22Rv1 (cell line): ENCODE data around the gene BPIFB6.

ENCODE experiments used
- ZFX ChIP-seq: fragments of 450-650 bp; IDR thresholded peaks from 2 replicates; pipeline ENCODE4 v1.6.1; 2017; ENCODE audit warnings: antibody characterized with exemption, borderline replicate concordance
- TF ChIP-seq, protein P1 (sequence below): fragments of 450-650 bp; IDR thresholded peaks from 2 replicates; pipeline ENCODE4 v1.5.1; 2017; ENCODE audit warnings: mild to moderate bottlenecking

- TF ChIP-seq, protein P1, sequence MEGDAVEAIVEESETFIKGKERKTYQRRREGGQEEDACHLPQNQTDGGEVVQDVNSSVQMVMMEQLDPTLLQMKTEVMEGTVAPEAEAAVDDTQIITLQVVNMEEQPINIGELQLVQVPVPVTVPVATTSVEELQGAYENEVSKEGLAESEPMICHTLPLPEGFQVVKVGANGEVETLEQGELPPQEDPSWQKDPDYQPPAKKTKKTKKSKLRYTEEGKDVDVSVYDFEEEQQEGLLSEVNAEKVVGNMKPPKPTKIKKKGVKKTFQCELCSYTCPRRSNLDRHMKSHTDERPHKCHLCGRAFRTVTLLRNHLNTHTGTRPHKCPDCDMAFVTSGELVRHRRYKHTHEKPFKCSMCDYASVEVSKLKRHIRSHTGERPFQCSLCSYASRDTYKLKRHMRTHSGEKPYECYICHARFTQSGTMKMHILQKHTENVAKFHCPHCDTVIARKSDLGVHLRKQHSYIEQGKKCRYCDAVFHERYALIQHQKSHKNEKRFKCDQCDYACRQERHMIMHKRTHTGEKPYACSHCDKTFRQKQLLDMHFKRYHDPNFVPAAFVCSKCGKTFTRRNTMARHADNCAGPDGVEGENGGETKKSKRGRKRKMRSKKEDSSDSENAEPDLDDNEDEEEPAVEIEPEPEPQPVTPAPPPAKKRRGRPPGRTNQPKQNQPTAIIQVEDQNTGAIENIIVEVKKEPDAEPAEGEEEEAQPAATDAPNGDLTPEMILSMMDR, result no peak
- TF ChIP-seq ZFX, result no peak
Observed at GRCh38 chr20:32989507-32990283, 41.8 kb upstream of the BPIFB6 start.
